ENCODE measurements around the gene PSPH.

- TF ChIP-seq ESRRA (CRISPR knock-in tag; IDR thresholded peaks at IDR 0.05; ENCODE audit: borderline replicate concordance) (no peak), HMGXB4 (CRISPR knock-in tag; IDR thresholded peaks at IDR 0.05) (no peak), FOXJ3 (CRISPR knock-in tag; IDR thresholded peaks at IDR 0.05; ENCODE audit: borderline replicate concordance) (no peak), CTCF (IDR thresholded peaks at IDR 0.05) (no peak), NFYB (CRISPR knock-in tag; conservative IDR thresholded peaks at IDR 0.05; ENCODE audit: low read depth) (no peak), MAX (CRISPR knock-in tag; IDR thresholded peaks at IDR 0.05) (no peak), TEAD4 (CRISPR knock-in tag; IDR thresholded peaks at IDR 0.05) (no peak), ATF2 (CRISPR knock-in tag; IDR thresholded peaks at IDR 0.05; ENCODE audit: borderline replicate concordance, low read depth) (no peak)
Observed at GRCh38 chr7:56086761-56087160, 35.5 kb upstream of the PSPH start.
